Measurements from ENCODE around the gene COPB2. TPM values are rescaled to one million over a fixed set of nuclear protein-coding genes. Genes with fewer than 3 reads are reported as not detected.

Gene COPB2
- total RNA-seq, result 228 and 256 TPM in 2 replicates

DNA sequence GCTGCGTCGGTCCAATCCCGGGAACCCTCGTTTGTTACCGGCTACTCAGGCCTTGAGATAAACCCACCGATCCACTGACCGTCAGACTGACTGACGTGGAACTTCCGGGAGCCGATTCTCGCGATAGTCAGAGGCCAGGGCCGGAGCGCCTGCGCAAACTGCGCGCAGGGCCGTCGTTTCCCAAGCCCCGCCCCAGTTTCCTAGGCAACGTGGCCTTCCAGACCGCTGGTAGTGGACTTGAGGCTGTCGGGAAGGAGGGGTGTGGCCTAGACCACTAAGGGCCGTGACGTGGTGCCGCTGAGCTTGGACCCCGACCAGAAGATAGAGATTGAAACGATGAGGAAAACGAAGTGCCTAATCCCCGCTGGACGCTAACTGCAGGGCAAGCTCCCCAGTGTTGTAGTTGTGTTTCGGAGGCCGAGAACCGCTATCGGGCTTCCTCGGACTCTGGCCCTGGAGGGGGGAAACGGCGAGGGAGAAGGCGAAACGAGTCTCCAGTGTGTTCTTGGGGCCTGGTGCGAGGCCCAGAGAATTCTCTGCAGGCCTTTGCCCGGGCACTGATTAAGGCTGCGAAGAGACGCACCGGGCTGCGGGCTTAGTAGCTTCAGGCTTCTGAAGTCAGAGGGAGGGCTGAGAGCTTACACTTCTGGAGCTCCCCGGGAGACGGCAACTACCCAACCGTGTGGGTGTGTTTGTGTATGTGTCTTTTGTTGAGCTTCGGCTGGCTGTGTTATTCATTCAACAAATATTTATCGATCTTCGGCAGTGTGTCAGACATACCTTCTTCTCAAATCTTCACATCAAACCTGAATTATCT, at the start of gene COPB2:
COPB2 (minus strand) TSS at position 96 of the 817 bp plus-strand sequence. CDS start 97 bp downstream, outside the sequence.

GRCh38 chr3:139343895-139344856, 45.3 kb downstream of the COPB2 start, which contains the start of gene MRPS22:
MRPS22 (plus strand) TSS chr3:139344020; CDS start chr3:139344027, 7 bp downstream.

Small RNA genes lying within 50 kb of the gene (small RNA-seq; reads per million reads assigned to genes)
- gene RF00026 (ENCODE audit: low replicate concordance), result not detected

Other genes with a start within 250 kb of the COPB2 start
- gene MRPS22, start 45.6 kb downstream of the COPB2 start, total RNA-seq, result 69.7 and 93.7 TPM in 2 replicates
- not detected in 2 replicates for gene RBP2, start 86.9 kb upstream of the COPB2 start, total RNA-seq
- 2.4 and 4.6 TPM in 2 replicates for gene RBP1, start 150.1 kb upstream of the COPB2 start, total RNA-seq